Left cardiac atrium (tissue), 4 donors: ENCODE results near the gene PITX1. TPM values are rescaled to one million over a fixed set of nuclear protein-coding genes. Genes with fewer than 3 reads are reported as not detected.
A peak's percentile ranks its signal among the peaks of the same experiment; 100 is the strongest.

Experiments used
- ATAC-seq, 2 donors: fragments of 200-7000 bp; cut with Tn5 transposase; one replicate each; pipeline ENCODE4 v1.9.1; 2020; ENCODE audit warnings: mild to moderate bottlenecking in 2 of 2, moderate library complexity in 2 of 2
- DNase-seq: peaks from one replicate; pipeline ENCODE4 v3.0.0-alpha.2; 2020
- intact Hi-C, 2 donors: fragments of 100-400 bp; cut with DNase I; formaldehyde crosslinking; loops; one replicate each; pipeline versions ENCODE4 v1.14.1 to v1.15.1; 2022 to 2023
- total RNA-seq, 2 donors: library from RNA; stranded (reverse); fragmentation: NEBNext Ultra II Directional; extraction: Animal tissue kit (Norgen Biotek cat#: 25700); gene quantifications; one replicate each; pipeline ENCODE4 v1.2.1, GENCODE V29; 2021
- donor health status: DM: no; HTN: yes; CAD: no.
- donor health status: DM: no; HTN: yes; CAD: no; lungs with severe emphysema.
- donor health status: DM: yes; HTN: yes; CAD: no.
- donor health status: Dilated cardiomyopathy.

PITX1 gene
- total RNA-seq, 2 donors from 2014 or later = not detected

DNA sequence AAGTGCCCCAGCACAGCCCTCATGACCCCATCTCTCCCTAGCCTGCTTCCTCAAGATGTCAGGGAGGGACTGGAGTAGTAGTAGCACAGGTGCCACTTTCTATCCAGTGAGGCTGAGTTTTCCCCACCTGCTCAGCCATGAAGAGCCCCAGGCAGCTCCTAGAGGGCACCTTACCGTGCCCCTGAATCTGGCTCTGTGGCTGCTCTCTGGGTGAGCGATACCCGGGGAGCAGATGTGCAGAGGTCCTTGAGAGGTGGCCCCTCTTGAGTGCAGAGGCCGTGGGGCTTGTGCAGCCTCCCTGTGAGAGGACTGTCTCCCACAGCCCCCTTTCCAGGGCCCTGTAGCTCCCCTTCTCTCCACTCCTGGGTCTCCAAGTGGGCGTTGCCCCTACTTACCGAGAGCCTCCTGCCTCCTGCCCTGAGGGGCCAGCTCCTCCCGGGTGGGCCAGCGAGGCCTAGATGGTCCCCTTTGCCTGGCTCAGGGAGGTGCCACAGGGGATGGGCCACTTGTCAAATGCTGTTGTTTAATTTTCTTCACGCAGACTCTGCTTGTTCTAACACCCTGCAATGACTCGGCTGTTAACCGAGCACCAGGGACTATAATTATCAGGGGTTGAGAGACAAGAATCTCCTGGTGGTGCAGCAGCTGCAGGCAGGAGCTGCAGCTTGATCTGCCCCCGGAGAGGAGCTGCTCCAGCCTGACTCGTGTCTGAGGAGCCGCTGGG, 29.6 kb upstream of the PITX1 start:
- intact Hi-C loops = no loop called here
- ATAC-seq = no peak
- DNase-seq = no peak

DNA sequence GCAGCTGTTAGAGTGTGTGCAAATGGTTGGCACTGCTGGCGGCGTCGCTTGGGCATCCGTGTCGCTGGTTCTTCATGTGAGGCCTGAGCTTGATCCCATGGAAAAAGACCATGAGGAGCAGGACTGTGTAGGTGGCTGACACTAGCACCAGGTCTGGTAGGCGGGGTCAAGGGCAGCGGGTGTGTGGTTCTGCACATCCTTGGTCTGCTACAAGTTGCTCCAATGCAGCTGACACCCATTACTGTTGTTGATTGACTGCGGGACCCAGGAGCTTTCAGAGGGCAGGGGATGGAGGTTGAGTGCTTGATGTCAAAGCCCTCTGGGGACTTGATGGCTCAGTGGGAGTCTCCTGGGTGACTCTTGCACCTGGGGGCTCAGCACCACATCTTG, 29.0 kb upstream of the PITX1 start:
- intact Hi-C loops = no loop called here

DNA sequence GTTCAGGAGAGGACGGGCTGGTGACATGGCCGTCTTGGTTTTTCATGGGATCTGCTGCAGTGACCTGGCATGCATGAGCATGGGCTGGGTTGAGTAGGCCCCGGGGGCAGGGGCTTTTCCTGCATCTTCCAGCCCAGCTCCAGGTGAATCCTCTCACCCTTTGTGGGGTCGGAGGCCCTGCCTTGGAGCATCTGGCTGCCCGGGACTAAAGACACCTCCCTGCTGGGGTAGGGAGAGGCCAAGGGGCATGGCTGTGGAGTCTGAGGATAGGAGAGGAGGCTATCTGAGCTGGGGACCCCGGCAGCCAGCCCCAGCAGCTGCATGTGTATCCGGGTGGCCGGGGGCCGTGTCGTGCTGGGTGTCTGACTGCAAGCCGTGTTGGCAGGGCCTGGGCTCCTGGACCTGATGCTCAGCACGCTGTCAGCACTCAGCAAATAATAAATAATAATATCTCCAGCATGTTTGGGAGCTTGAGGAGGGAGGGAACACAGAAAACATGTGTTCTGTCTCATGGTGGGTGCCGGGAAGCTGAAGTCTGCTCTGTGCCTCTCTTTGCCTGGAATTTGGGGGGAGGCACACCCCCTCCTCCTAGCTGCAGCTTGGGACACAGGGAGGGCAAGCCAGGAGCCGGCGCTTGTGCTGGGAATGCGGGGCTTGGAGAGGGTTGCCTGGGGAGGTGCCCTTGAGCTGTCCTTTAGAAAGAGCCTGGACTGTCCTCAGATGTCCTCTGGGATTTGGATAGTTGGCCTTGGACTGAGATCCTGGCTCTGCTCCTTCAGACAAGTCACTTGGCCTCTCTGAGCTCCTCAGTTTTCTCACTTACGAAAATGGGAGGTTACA, 28.4 kb upstream of the PITX1 start:
- intact Hi-C loops = no loop called here
- ATAC-seq (no peak), DNase-seq (no peak)

More for the DNA sequence above, 29.0 kb upstream of the PITX1 start:
- no peak for DNase-seq
- no peak for ATAC-seq

DNA sequence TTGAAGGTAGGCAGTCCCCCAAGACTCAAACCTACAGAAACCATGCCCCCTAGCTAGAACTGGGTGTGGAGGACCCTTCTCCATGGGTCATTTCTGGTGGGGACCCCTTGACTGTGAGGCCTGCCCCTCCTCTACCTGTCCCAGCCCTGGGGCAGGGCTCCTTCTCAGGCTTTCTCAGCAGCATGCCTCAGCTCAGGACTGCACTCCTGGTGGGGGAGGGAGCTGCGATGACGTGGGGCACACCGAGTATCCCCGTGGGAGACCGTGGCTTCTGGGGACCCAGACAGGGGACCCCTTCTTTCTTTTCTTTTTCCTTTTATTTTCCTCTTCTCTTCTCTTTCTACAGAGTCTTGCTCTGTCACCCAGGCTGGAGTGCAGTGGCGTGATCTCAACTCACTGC, 27.0 kb upstream of the PITX1 start:
- DNase-seq (no peak), ATAC-seq (no peak)
- intact Hi-C loops = no loop called here

DNA sequence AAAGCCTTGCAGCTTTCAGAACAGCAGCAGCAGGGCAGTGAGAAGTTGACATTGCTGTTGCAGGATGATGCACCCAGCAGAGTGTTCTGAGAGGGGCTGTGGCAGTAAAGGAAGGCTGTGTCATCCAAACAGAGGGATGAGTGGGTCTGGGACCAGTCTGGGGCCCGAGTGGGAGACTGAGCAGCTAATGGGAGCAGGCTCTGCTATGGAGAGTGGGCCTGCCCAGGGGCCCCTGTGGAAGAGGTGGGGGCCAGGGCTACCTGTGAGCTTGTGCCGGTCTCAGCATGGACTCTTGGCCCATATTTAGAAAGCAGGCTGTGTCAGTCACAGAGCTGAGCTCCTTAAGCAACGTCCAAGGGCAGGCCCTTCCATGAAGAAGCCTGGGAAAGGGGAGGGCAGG, 26.0 kb upstream of the PITX1 start:
- no peak for DNase-seq
- intact Hi-C loops = no loop called here
- no peak for ATAC-seq

DNA sequence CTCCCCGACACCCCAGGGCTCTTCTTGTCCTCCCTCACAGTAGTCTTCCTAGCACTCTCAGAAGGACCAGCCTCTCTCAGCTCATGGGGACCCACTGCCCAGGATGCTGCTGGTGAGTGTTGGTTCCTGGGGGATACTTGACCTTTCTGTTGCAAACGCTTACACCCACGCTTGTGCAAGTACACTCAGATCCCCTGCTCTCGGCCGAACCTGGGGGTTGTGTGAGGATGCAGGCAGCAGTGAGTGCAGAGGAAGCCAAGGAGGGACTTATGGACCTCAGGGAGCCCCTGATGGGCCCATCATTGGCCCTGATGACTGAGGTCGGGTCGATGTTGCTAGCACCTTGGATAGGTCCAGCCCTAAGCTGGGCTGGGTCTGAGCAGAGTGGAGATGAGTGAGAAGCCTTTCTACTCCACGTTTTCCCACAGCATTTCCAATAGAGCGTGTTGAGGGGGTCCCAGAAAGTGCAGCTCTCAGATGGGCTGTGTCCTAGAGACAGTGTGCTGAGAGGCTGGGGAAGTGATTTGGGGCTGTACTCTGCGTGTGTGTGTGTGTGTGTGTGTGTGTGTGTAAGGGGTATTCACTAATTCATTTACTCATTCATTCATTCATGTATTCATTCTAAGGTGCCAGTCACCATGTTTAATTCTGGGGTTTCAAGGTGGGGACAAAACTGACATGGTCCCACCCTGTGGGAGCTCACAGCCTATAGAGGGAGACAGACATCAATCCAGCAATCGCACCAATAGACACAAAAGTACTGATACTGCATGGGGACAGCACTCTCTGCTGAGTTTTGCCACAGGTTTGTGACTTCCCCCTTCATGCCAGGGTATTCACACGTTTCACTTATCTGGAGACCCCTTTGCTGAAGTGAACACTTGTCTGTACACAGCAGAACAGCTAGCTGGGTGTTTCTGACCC, 25.2 kb upstream of the PITX1 start:
- DNase-seq (no peak), ATAC-seq (no peak)
- intact Hi-C loops = no loop called here

DNA sequence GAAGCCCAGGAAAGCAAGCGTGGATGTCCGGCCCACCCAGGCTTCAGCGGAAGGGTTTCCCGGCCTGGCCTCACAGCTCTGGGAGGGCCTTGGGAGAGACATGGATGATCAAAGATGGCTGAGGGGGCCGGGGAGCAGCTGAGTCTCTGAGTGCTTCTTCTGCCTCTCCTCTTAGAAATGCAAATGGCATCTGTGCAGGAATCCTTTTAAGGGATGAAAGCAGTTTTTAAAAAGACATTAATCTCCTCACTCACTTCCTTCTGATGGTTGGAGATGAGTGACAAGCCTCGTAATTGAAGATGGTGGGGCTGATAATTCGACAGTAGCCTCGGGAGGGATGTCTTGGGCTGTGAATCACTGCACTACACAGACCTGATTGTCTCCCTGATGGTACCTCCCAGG, 24.3 kb upstream of the PITX1 start:
- DNase-seq (no peak), ATAC-seq (no peak)
- intact Hi-C loops = no loop called here

DNA sequence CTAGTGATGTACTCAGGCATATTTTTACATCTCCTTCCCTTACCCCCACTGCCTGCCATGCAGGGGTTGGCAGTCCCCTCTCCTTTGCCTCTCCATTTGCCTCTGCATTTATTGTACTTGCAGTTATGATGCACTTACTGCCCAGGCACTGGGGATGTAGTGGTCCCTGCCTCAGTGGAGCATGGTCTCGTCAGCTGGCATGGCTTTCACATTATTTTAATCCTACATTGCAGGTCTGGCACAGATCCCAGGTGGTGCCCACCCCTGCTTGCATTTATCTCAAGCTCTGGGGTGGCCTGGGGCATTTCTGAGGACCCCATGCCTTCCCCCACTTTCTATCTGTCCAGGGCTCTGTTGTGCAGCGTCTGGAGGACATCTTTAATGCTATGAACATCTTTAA, 23.2 kb upstream of the PITX1 start:
- no peak for DNase-seq
- no peak for ATAC-seq
- intact Hi-C loops = no loop called here

DNA sequence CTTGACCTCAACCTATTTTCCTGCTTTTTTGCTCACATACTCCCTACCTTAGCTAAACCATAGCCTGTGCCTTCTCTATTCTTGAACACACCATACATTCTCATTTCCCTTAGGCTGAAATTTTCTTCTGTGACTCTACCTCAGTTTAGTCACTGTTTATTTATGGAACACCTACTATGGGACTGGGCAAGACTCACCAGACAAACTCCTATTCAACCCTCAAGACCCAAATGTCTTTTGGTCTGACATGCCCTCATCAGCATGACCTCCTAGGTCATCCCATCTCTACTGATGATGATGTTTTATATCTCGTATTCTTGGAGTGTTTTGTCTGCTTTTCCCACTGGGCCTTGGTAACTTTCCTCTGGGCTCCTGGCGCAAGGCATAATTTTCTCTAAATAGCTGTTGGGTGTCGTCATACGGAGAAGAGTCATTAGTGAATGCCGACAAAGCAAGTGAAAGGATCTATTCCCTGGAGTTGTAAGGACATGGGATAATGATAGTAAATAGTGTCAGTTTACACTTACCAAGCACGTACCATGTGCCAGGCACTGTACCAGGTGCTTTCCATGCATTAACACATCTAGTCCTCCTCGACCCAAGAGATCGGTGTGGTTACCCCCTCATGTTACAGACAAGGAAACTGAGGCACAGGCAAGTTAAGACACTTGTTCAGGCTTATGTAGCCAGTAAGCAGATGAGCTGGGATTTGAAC, 22.4 kb upstream of the PITX1 start:
- no peak for ATAC-seq
- DNase-seq = no peak
- intact Hi-C loops = no loop called here

DNA sequence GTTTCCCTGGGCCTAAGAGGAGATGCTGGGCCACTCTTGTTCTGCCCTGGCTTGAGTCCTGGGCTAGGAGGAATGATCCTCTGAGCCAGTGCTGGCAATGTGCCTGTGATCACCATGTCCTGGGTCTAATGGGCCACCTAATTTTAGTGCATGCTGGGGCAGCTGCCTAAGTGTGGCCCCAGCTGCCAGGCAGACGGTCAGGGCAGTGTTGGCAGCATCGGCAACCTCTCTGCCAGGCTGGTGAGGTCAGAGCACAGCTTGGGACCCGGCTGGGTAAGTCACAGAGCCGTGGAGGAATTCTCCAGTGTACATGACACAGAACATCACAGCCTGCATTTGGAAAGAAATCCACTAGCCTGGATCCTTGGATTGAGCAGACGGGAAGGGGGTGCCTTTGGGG, 21.4 kb upstream of the PITX1 start:
- peak; percentile 44 to 86 for ATAC-seq
- intact Hi-C loops = no loop called here
- DNase-seq = no peak

DNA sequence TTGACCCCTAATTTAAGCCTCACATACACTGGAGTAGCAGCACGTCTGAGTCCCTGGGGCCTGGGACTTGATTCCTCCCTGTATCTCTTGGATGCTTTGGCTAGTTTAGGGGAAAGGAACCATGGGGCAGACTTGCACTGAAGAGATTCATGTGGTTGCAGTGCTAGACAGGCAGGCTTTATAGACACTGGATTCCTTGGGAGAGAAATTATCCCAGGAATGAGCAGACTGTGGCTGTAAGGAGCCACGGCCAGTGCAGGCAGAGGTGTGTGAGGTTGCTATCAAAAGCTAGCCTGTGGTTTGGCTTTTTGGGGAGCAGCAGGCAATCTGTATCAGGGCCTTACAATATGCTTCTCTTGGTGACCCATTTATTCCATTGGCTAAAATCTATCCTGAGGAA, 20.5 kb upstream of the PITX1 start:
- ATAC-seq (no peak), DNase-seq (no peak)
- intact Hi-C loops = no loop called here

DNA sequence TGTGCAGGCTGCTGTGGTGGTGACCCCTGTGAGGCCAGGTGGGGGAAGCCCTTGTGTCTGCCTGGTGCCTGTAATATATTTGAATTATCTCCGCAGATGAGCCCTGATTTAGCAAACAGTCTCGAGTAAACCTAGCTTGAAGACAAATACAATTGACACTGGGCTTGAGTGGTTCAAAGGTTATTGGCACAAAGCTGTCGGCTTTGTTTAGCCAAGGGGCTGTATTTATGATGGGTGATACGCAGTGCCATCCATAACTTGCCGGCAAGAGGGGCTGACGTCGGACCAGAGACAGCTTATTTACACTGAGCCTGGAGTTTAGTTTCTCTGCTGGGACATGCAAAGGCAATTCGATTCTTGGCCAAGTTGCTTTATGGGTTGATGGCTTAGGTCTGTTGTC, 20.0 kb upstream of the PITX1 start:
- intact Hi-C loops = no loop called here
- DNase-seq (no peak), ATAC-seq (no peak)

DNA sequence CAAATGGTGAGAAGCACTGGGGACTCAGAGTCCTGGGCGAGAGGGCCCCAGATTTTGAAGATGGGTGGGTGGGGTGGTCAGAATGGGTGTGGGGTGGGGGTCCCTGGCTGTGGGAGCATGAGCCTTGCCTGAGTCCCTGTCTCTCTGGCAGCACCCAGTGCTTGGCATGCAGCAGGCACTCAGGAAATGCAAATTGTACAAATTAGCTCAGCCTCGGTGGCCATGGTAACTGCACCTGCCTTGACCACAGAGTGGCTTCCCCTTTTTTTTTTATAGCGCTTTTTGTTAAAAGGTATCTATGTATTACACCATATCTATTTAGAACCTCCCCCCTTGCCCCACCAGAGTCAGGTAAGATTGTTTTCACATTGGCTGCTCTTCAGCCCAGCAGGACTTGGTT, 19.2 kb upstream of the PITX1 start:
- DNase-seq (no peak), ATAC-seq (no peak)
- intact Hi-C loops = no loop called here

DNA sequence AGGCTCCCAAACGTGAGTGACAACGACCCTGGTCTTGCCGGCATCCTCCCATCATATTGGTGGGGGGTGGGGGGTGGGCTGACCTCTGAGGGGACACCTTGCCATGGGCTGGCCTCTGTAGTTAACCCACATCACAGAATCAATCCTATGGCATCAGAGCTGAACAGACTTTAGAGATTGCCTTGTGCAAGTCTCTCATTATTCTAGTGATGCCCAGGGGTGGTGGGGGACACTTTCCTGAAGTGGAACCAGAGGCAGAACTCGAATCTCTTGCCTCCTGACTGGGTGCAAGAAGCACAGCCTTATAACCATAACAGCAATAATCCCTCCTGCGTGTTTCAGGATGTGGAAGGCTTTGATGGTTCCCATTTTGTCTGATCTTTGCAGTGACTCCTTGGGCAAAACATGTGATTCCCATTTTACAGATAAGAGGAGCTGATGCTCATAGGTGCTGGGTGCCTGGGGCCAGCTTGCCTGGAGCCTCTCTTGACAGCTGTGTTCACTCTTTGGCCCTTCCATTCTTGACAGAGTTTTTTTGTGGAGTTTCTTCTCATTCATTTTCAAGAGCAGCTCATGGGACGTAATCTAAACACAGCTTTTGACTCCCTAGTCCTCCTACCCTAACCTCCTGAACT, 18.6 kb upstream of the PITX1 start:
- DNase-seq (no peak), ATAC-seq (no peak)
- intact Hi-C loops = no loop called here

DNA sequence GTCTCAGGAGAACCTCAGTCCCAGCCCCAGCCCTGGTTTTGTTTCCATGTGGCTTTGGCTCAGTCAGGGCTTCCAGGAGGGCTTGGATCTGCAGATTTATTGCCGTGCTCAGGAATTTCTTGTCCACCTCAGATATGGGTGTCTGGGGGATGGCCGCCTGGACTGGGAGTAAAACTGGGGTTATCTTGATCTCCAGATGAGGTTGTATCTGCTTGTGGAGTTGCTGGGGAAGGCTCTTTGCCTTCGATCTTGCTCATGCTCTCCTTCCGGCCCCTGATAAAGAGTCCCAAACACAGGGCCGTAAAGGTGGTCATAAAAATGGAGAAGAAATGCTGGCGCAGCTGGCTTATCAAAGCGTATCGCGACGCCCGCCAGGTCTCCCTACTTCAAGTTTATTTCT, 17.8 kb upstream of the PITX1 start:
- no peak for ATAC-seq
- intact Hi-C loops = no loop called here
- DNase-seq = no peak

DNA sequence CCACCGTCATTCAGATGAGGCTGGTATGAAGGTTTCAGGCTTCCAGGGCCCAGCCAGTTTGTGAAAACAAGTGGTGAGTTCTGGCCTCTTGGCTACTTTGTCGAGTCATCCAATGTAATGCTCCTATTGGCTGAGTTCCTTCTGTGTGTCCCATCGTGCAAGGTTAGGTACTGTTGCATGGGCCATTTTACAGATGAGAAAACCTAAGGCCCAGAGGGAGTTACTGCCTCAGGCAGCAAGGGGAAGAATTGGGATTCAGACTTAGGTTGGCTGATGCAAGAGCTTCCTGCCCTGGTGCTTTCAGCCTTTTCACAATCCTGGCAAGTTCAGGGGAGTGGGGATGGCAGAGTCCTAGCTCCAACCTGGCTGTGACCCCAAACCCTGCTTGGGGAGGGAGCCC, 17.4 kb upstream of the PITX1 start:
- intact Hi-C loops = no loop called here
- ATAC-seq (no peak), DNase-seq (no peak)

DNA sequence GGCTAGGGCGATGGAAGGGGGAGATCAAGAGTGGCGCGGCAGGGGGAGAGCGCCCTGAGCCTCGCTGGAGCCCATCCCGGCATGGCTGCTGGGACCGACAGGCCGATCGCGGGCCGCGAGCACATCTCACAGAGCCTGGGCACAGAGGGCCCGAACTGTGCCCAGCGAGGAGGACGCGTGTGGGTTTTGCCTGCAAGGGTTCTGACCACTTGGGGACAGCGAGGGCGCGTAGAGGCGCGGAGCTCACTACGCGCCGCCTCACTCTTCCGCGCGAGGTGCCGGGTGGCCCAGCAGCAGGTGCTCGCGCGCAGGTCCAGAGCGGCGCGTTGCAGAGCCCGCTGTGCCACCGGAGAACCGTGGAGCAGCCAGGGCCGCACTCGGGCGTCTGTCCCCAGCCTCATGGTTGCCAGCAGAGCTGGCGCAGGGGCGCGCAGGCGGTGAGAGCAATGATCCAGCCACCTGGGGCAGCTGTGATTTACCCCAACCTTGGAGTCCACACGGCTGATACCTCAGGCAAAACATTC, 16.3 kb upstream of the PITX1 start:
- DNase-seq (no peak), ATAC-seq (peak in 1 of 2 donors; percentile 17)
- intact Hi-C loops = no loop called here

DNA sequence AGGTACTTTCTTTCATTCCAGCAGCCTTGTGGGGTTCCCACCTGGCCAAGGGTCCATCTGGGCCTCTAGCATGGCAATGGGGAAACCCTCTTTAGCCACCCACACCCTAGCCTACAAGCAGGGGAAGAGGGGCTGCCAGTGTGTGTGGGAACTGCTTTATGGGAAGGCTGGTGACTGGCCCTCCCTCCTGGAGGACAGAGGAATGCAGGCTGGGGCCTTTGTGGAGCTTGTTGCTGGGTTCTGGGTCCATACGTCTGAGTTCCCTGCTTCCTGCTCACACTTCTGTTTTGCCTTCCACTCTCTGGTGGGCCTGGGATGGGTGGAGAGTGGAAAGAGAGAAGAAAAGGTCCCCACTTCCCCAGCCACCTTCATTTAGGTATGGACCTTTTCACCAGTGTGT, 14.9 kb upstream of the PITX1 start:
- ATAC-seq (no peak), DNase-seq (no peak)
- intact Hi-C loops = no loop called here

DNA sequence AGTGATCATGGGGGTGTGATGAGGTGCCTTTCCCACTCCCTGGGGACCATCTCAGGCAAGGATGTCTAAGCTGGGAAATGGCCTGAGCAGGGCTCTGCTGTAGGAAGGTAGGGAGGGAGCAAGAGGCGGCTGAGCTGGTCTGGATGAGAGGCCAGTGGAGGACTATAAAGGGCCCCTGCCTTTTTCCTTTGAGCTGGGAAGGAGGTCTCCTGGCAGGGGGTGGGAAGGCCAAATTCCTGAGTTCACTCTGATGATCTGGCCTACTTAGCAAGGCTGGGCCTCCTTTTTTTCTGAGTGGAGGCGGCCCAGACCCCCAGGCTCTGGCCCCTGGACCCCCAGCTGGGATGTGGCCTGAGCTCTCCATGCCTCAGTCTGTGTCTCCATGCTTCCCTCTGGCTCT, 14.3 kb upstream of the PITX1 start:
- no peak for DNase-seq
- ATAC-seq = no peak
- intact Hi-C loops = no loop called here
